ENCODE results near the gene SLC35E1. TPM values are rescaled to one million over a fixed set of nuclear protein-coding genes. Genes with fewer than 3 reads are reported as not detected.

Gene SLC35E1
- total RNA-seq, 2 experiments from 2014 or later, result 72.3 to 76.3 TPM

DNA sequence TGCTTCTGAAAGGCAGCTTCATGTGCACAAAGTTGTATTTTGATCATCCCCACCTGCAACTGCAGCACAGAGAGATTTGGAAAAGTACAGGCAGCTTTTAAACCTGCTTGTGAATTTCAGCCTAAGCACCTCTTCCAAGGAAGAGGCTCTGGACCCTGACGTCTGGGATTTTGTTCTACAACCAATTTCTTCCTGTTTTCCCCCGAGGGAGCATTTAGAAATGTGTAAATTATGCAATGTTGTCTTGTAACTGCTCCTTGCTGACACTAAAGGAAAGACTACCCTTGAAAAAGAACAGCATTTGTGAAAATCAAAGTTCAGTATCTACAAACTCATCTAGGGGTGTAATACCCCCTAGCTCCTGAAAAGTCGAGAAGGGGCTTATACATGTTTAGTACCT is 40.4 kb upstream of the SLC35E1 start:
- intact Hi-C loops (cut with DNase I, micrococcal nuclease), result no loop called here
- no peak overlapping the region for H3K4me3 ChIP-seq (ENCODE audit: low read length)
- Mint-ChIP-seq H3K9me3 (no peaks in the 10 kb centered on the region), H3K27me3 (no peaks in the 10 kb centered on the region), H3K27ac (no peak overlapping the region), H3K4me1 (ENCODE audit: low read depth) (peaks cover 86% of the 10 kb centered on the region), H3K36me3 (ENCODE audit: low read depth) (peaks cover 4% of the 10 kb centered on the region), H3K4me3 (no peak overlapping the region)
- no peaks in the 10 kb centered on the region for H3K27me3 ChIP-seq (ENCODE audit: control insufficient read depth in 1 of 2, insufficient read depth in 2 of 2, low read length in 2 of 2)
- POLR2A ChIA-PET, result interaction anchor here (0.6 to 0.8 kb wide), 2 partner anchors 25 to 28 kb away, joined by 3 read pairs; no protein-coding TSS in a partner anchor
- TF ChIP-seq, protein P1, sequence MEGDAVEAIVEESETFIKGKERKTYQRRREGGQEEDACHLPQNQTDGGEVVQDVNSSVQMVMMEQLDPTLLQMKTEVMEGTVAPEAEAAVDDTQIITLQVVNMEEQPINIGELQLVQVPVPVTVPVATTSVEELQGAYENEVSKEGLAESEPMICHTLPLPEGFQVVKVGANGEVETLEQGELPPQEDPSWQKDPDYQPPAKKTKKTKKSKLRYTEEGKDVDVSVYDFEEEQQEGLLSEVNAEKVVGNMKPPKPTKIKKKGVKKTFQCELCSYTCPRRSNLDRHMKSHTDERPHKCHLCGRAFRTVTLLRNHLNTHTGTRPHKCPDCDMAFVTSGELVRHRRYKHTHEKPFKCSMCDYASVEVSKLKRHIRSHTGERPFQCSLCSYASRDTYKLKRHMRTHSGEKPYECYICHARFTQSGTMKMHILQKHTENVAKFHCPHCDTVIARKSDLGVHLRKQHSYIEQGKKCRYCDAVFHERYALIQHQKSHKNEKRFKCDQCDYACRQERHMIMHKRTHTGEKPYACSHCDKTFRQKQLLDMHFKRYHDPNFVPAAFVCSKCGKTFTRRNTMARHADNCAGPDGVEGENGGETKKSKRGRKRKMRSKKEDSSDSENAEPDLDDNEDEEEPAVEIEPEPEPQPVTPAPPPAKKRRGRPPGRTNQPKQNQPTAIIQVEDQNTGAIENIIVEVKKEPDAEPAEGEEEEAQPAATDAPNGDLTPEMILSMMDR (IDR thresholded peaks at IDR 0.05), result no peak
- no peaks in the 10 kb centered on the region for H3K9me3 ChIP-seq (ENCODE audit: control insufficient read depth in 1 of 2, insufficient read depth in 1 of 2, low read length in 2 of 2)
- ATAC-seq (ENCODE audit: poor library complexity) (no peak), DNase-seq (no peak)
- H3K27ac ChIP-seq (ENCODE audit: low read depth in 1 of 2, low read length in 2 of 2), result no peak overlapping the region
- H3K36me3 ChIP-seq (ENCODE audit: insufficient read depth, low read length), result peaks cover 2% of the 10 kb centered on the region
- peaks cover 53% of the 10 kb centered on the region for H3K4me1 ChIP-seq (ENCODE audit: insufficient read depth, low read length)
- CTCF ChIA-PET, result interaction anchor here (1.2 to 3.5 kb wide), 2 partner anchors 25 to 31 kb away, joined by 3 to 15 read pairs; no protein-coding TSS in a partner anchor

DNA sequence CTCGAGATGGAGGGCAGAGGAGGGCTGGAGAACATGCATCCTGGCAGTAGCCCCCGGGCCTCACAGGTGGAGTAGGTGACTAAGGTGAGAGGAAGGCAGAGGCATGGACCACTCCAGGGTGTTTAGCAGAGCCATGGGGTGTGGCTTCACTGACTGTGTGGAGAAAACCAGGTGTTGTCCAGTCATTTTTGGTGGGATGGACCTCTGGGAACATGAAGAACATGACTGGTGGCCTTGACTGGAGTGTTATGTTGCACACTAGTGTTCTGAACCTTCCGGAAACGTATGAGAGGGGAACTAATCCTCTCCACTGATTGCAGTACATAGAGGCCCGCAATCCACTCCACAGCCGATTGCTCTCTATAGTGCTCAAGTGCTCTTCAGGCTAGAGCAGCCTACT is 38.9 kb upstream of the SLC35E1 start:
- H3K4me3 ChIP-seq (ENCODE audit: low read length), result no peak overlapping the region
- Mint-ChIP-seq H3K4me1 (ENCODE audit: low read depth) (peaks cover 75% of the 10 kb centered on the region), H3K9me3 (no peaks in the 10 kb centered on the region), H3K27ac (peak overlapping the region; percentile 50), H3K36me3 (ENCODE audit: low read depth) (peaks cover 4% of the 10 kb centered on the region), H3K4me3 (no peak overlapping the region), H3K27me3 (no peaks in the 10 kb centered on the region)
- H3K27ac ChIP-seq (ENCODE audit: low read depth in 1 of 2, low read length in 2 of 2), result no peak overlapping the region
- TF ChIP-seq, protein P1 (IDR thresholded peaks at IDR 0.05), result no peak
- peaks cover 41% of the 10 kb centered on the region for H3K4me1 ChIP-seq (ENCODE audit: insufficient read depth, low read length)
- H3K36me3 ChIP-seq (ENCODE audit: insufficient read depth, low read length), result peaks cover 2% of the 10 kb centered on the region
- CTCF ChIA-PET, result no interaction called here
- intact Hi-C loops (cut with DNase I, micrococcal nuclease), result no loop called here
- ATAC-seq (ENCODE audit: poor library complexity) (no peak), DNase-seq (no peak)
- H3K9me3 ChIP-seq (ENCODE audit: control insufficient read depth in 1 of 2, insufficient read depth in 1 of 2, low read length in 2 of 2), result no peaks in the 10 kb centered on the region
- POLR2A ChIA-PET, result no interaction called here
- no peaks in the 10 kb centered on the region for H3K27me3 ChIP-seq (ENCODE audit: control insufficient read depth in 1 of 2, insufficient read depth in 2 of 2, low read length in 2 of 2)

DNA sequence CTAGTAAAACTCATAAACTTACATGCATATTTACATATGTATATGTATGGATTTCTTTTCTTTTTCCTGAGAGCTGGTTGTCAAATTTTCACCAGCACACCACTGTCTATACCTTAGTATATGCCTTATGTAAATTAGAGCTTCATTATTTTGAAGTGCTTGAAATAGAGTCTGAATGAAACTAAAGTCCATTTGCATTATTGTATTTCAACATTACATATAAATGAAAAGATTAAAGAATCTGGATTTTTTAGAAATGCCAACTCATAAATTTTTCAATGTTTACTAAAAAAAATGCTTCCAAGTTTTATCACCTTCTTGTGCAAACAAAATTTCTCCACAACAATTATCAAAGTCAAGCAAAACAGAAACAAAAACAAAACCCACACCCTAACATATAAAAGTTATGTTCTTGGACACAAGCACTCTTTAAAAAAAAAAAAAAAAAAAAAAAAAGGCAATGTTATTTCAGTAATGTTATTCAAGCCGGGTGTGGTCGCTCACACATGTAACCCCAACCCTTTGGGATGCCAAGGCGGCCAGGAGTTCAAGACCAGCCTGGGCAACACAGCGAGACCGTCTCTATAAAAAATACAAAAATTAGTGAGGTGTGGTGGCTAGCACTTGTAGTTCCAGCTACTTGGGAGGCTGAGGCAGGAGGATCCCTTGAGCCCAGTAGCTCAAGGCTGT is 37.4 kb upstream of the SLC35E1 start:
- DNase-seq, result no peak
- H3K9me3 ChIP-seq (ENCODE audit: control insufficient read depth in 1 of 2, insufficient read depth in 1 of 2, low read length in 2 of 2), result no peaks in the 10 kb centered on the region
- Mint-ChIP-seq H3K27me3 (no peaks in the 10 kb centered on the region), H3K36me3 (ENCODE audit: low read depth) (peaks cover 4% of the 10 kb centered on the region), H3K9me3 (no peaks in the 10 kb centered on the region), H3K4me3 (no peak overlapping the region), H3K4me1 (ENCODE audit: low read depth) (peaks cover 73% of the 10 kb centered on the region), H3K27ac (no peak overlapping the region)
- H3K4me1 ChIP-seq (ENCODE audit: insufficient read depth, low read length), result peaks cover 30% of the 10 kb centered on the region
- H3K36me3 ChIP-seq (ENCODE audit: insufficient read depth, low read length), result peaks cover 11% of the 10 kb centered on the region
- no peak overlapping the region for H3K4me3 ChIP-seq (ENCODE audit: low read length)
- no peak overlapping the region for H3K27ac ChIP-seq (ENCODE audit: low read depth in 1 of 2, low read length in 2 of 2)
- TF ChIP-seq, protein P1 (IDR thresholded peaks at IDR 0.05), result no peak
- POLR2A ChIA-PET, result interaction anchor here (0.7 kb wide), 1 partner anchor 41 kb away, joined by 3 read pairs; no protein-coding TSS in a partner anchor
- H3K27me3 ChIP-seq (ENCODE audit: control insufficient read depth in 1 of 2, insufficient read depth in 2 of 2, low read length in 2 of 2), result no peaks in the 10 kb centered on the region
- CTCF ChIA-PET, result no interaction called here
- intact Hi-C loops (cut with DNase I, micrococcal nuclease), result no loop called here
- no peak for ATAC-seq (ENCODE audit: poor library complexity)

Data from CD4-positive, alpha-beta T cell (primary cell).